ENCODE data around the gene TANC1.

The TANC1 gene

GRCh38 chr2:159063677-159064076 lies 95.2 kb downstream of the TANC1 start:
- no peak for DNase-seq (ENCODE audit: low read depth)

- DNase-seq (ENCODE audit: low read depth), result no peak
These were observed 96.2 kb downstream of the TANC1 start for GRCh38 chr2:159064446-159065301.

DNA sequence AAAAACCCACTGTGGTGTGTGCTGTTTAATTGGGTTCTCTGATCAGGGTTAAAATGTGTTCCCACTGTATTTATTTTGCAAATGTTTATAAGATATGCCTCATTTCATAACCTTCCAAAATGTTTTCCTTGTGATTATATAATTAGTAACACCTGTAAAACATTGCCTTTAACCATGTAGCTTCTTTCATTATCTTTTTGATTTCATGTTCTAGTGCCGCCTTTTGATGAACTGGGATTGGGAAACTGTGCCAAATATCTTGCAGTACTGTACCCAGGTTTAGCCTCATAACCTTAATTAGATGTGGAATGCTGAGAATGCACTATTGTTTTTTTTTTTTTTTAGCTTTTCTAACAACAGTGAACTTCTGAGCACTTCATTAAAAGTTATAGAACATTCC lies 96.9 kb downstream of the TANC1 start:
- no peak for DNase-seq (ENCODE audit: low read depth)

DNA sequence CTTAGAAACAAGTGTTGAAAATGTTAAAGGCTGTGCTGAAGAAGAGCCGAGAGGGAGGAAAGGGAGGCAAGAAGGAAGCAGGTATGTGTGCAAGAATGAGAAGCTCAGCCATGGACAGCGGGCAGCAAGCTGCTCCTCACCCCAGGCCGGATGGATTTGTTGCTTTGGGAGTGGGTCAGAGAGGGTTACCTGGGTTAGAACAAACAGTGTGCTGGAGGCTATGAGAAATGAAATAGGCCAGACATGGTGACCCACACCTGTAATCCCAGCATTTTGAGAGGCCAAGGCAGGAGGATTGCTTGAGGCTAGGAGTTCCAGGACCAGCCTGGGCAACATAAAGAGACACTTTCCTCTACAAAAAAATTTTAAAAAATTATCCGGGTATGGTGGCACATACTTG lies 97.5 kb downstream of the TANC1 start:
- DNase-seq (ENCODE audit: low read depth), result no peak

- no peak for DNase-seq (ENCODE audit: low read depth)
These were observed 98.2 kb downstream of the TANC1 start for GRCh38 chr2:159066541-159067156.

DNA sequence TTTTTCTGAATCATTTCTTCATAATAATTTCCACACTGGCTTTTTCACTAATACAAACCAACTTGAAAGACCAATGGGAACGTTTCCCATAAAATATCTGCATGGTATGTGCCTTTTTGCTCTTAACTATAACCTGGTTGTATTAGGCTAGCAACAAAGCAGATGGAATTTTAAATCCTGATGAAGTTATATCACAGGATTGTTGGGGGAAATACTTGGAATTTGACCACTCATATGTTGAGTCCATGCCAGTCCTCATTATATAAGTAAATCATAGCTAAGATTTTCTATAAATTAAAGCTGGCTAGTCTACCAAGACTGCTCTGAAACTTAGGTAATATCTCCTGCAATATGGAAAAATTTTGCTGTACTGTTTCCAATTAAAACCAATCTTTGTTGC lies 99.5 kb downstream of the TANC1 start:
- no peak for DNase-seq (ENCODE audit: low read depth)

DNA sequence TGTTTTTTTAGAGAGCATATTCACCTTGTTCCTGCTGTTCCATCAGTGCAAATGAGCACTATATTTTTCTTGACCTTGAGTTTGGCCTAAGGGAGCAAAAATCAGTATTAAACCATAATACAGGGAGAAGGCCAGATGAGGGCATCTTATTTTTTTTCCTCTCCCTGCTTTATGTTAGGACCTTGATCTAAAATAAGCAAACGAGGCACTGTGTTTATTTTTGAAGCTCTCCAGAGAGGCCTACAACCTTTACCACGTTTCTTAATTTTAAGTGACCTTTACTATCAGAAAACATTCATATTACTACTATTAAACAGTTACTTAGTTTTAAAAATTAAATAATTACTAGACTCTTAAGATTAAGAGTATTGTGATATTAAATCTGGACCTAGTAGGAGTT lies 100.8 kb downstream of the TANC1 start:
- no peak for DNase-seq (ENCODE audit: low read depth)

DNA sequence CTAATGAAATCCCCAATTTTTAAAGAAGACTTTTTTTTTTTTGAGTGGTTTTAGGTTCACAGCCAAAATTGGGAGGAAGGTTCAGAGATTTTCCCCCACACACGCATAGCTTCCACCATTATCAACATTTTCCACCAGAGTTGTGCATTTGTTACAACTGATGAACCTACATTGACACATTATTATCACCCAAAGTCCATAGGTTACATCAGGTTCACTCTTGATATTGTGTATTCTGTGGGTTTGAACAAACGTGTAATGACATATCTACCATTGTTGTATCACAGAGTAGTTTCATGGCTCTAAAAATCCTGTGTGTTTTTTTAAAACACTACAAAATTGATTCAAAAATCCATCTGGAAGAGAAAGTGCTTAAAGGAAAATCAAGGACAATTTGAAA lies 101.8 kb downstream of the TANC1 start:
- DNase-seq (ENCODE audit: low read depth), result no peak

- no peak for DNase-seq (ENCODE audit: low read depth)
These were observed 102.9 kb downstream of the TANC1 start for GRCh38 chr2:159071190-159071915.

GRCh38 chr2:159072795-159073194 lies 104.4 kb downstream of the TANC1 start:
- DNase-seq (ENCODE audit: low read depth), result peak; percentile 58

- peak; percentile 59 for DNase-seq (ENCODE audit: low read depth)
These were observed 104.8 kb downstream of the TANC1 start for GRCh38 chr2:159073256-159073655.

DNA sequence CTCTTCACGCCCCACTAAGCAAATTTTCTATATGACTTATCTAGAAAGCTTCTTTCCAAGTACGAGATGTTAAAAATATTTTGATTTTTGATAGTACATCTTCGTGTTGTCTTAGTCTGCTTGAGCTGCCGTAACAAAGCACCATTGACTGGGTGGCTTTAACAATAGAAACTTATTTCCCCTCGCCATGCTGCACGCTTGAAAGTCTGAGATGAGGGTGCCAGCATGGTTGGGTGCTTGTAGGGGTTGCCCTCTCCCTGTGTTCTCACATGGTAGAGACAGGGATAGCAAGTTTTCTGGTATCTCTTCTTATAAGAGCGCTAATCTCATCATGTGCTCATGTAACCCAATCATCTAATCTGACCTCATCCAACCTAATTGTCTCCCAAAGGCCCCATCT lies 106.2 kb downstream of the TANC1 start:
- no peak for DNase-seq (ENCODE audit: low read depth)

DNA sequence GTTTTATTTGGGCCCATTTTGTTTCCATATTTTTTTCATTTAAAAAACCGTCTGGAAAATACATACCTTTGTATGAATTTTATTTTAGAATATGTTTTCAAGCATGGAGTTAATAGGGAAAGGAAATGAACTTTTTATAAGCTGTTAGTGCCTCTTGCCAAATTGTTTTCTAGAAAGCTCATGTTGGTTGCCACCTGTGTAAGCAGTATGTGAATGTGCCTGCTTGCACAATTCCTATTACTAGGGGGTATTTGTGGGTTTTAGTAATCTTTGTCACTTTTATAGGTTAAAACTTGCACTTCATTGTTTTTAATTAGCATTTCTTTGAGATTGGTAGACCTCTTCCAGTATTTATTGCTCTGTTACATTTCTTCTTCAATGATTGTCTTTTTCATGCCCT lies 107.3 kb downstream of the TANC1 start:
- DNase-seq (ENCODE audit: low read depth), result peak; percentile 33

DNA sequence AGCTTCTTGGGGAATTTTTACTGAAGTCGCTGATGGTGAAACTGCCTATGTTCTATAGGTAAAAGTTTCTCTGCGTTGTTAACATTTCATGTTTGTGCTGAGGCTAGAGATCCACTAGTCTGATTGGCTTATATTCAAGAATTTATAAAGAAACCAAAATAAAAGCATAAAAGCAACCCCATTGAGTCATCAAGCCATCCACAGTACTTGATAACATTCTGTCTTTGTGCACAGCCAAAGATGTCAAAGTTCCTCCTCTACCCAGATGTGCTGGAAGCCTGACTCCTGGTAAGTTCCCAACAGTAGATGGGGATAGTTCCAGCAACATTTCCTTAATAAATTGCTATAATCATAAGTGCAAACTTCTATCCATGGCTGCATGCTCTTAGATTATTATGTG lies 107.8 kb downstream of the TANC1 start:
- peak; percentile 87 for DNase-seq (ENCODE audit: low read depth)

- peak; percentile 40 for DNase-seq (ENCODE audit: low read depth)
These were observed 109.4 kb downstream of the TANC1 start for GRCh38 chr2:159077869-159078268.

DNA sequence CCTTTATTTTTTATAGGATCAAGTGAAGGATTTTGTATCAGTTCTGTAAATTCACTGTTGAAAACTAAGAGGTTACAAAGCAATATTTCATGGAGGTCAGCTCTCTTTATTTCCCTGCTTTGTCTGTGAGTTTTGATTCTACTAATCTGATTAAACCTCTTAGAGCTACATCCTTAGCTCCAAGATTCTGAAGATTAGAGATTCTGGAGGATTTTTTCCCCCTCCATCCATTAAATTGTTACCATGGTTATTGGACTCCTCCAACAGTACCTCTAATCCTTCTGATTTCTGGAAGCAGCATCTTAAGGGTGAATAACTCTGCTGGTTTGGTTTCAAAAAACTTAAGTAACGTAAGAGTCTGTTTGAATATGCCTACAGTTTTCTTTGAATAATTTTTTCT lies 110.0 kb downstream of the TANC1 start:
- DNase-seq (ENCODE audit: low read depth), result no peak

DNA sequence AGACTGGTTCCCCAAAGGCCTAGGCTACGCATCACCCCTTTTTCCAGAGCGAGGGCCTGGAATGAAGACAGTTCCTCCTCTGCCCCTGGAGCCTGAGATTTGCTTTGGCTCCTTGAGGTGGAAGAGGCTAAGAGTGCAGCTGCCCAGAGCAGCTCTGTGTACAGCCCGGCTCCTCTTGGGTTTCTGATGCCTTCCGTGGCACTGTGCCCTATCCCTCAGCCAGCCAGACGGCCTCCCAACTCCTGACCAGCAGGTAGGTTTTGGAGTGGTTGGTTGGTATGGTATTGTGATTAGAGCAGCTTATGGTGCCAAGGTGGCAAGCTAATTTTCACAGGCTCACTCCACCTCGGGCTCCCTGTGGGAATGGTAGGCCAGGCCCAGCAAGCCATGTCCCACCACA lies 112.2 kb downstream of the TANC1 start:
- DNase-seq (ENCODE audit: low read depth), result no peak

DNA sequence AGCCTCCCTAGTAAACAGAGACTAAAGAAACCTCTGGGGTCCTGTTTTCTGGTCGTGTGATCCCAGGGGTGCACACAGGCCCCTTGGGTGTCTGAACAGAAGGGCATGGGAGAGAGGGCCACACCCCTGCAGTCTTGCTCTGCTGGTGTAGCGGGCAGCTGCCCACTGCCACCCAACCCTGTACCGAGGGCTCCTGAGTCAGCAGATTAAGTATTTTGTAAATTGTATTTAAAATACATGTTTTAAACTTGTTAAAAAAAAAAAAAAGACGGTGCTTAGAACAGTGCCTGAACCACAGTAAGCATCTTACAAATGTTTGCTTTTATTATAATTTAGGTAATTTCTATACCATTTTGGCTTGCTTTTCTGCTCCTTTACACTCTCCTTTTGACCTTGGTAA lies 113.7 kb downstream of the TANC1 start:
- DNase-seq (ENCODE audit: low read depth), result no peak

DNA sequence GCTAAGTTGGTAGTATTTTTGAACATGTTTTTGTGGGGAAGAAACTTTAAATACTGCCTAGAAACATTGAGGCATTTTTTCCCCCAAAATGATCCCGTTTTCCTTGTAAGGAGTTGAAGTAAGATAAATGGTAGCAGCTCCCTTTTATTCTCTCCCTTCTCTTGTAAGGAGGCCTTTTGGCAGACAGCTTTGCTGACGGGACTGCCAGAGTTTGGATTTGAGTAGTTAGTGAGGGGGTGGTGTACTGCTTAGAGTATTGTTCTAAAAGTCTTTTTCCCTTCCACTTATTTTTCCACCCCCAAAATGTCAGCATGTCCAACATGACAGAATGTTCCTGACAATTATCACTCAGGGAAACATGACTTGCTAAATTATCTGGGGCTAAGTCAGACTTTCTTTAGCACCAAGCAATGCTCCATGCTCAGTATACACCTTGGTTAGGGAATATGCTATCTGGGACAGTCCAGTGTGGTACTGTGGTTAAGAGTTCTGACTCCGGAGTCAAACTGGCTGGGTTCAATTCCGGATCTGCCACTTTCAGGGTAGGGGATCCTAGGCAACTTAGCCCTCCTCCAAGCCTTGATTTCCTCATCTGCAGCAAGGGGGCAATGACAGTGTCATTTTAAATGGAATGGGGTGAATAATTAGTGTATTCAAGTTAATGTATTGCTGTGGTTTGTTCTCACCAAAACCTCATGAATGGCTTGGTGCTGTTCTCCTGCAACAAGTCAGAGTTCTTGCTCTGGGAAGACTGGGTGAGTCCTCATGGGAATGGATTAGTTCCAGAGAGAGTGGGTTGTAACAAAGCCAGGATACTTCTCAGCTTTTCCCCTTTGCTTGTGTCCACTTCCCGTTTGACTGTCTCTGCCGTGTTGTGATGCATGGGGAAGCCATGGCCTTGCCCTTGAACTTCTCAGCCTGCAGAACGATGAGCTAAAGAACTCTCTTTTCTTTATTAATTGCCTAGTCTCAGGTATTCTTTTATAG lies 116.2 kb downstream of the TANC1 start:
- DNase-seq (ENCODE audit: low read depth), result peak; percentile 54

DNA sequence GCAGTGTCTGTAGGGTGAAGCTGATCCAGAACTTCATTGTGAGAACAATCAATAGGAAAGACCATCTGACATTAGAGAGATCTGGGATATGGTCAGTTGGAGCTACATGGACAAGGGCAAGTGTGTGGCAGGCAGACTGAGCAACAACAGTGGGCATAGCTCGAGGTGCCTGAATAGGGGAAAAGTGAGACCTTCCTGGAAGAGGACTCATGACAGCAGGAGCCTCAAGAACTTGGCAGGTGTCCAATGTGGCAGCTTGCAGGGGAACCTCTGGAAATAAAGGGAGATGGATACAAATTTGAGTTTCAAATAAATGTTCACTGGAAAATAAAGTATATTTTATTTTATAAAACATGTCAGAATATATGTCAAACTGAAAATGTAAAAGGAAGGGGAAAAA lies 117.9 kb downstream of the TANC1 start:
- no peak for DNase-seq (ENCODE audit: low read depth)

- DNase-seq (ENCODE audit: low read depth), result no peak
These were observed 118.4 kb downstream of the TANC1 start for GRCh38 chr2:159086826-159087225.

- DNase-seq (ENCODE audit: low read depth), result no peak
These were observed 120.5 kb downstream of the TANC1 start for GRCh38 chr2:159088906-159089305.

Measured in amniotic epithelial cell (primary cell).